ENCODE results near the gene NUDT1.

- TF ChIP-seq CTCF (IDR thresholded peaks at IDR 0.05) (no peak), POLR2AphosphoS5 (IDR thresholded peaks at IDR 0.05) (no peak), EP300 (IDR thresholded peaks at IDR 0.05; ENCODE audit: low read depth) (no peak), POLR2A (IDR thresholded peaks at IDR 0.05) (no peak)
These were observed 49.0 kb upstream of the NUDT1 start for GRCh38 chr7:2192831-2193534.

Measured in transverse colon (tissue), 4 donors.